Parathyroid adenoma (tissue), 2 donors: ENCODE results near the gene FOXL1.

Source experiments
- H2AFZ ChIP-seq: fragments of 300-600 bp; sonication (generic); one replicate; pipeline ENCODE4 v1.7.0; 2017; ENCODE audit warnings: antibody characterized with exemption, mild to moderate bottlenecking
- H3K27ac ChIP-seq: fragments of 300-600 bp; sonication (generic); one replicate; pipeline ENCODE4 v1.7.0; 2017
- H3K27me3 ChIP-seq: fragments of 300-600 bp; sonication (generic); one replicate; pipeline ENCODE4 v1.7.0; 2017; ENCODE audit warnings: low read length; ENCODE audit not compliant: control insufficient read depth, insufficient read depth
- H3K36me3 ChIP-seq: fragments of 300-600 bp; sonication (generic); one replicate; pipeline ENCODE4 v1.7.0; 2017; ENCODE audit warnings: low read length; ENCODE audit not compliant: control insufficient read depth, insufficient read depth
- H3K4me1 ChIP-seq: fragments of 300-600 bp; sonication (generic); one replicate; pipeline ENCODE4 v1.7.0; 2017; ENCODE audit warnings: control low read depth
- H3K4me2 ChIP-seq: fragments of 300-600 bp; sonication (generic); one replicate; pipeline ENCODE4 v1.7.0; 2017; ENCODE audit warnings: low read length
- H3K4me3 ChIP-seq: fragments of 300-600 bp; sonication (generic); one replicate; pipeline ENCODE4 v1.7.0; 2017; ENCODE audit warnings: low read depth, low read length
- H3K79me2 ChIP-seq: fragments of 300-600 bp; sonication (generic); one replicate; pipeline ENCODE4 v1.7.0; 2017; ENCODE audit warnings: control low read depth
- H3K9ac ChIP-seq: fragments of 300-600 bp; sonication (generic); one replicate; pipeline ENCODE4 v1.7.0; 2017; ENCODE audit warnings: mild to moderate bottlenecking
- H3K9me3 ChIP-seq: fragments of 300-600 bp; sonication (generic); one replicate; pipeline ENCODE4 v1.7.0; 2017; ENCODE audit warnings: low read length; ENCODE audit not compliant: control insufficient read depth
- CTCF ChIP-seq: fragments of 300-600 bp; sonication (generic); IDR thresholded peaks from one replicate; pipeline ENCODE4 v1.7.0; 2017; ENCODE audit warnings: antibody characterized with exemption, mild to moderate bottlenecking
- donor health status: primary hyperparathyroidism.

The FOXL1 gene

GRCh38 chr16:86565181-86565631 lies 13.1 kb upstream of the FOXL1 start:
- H3K27ac ChIP-seq: no peak overlapping the region
- no peaks in the 10 kb centered on the region for H3K36me3 ChIP-seq
- TF ChIP-seq CTCF: no peak
- H3K4me2 ChIP-seq: no peak overlapping the region
- H3K79me2 ChIP-seq: no peaks in the 10 kb centered on the region
- no peak overlapping the region for H2AFZ ChIP-seq
- no peaks in the 10 kb centered on the region for H3K9me3 ChIP-seq
- peaks cover 13% of the 10 kb centered on the region for H3K27me3 ChIP-seq
- no peak overlapping the region for H3K4me3 ChIP-seq
- H3K9ac ChIP-seq: no peak overlapping the region
- H3K4me1 ChIP-seq: peaks cover 5% of the 10 kb centered on the region

GRCh38 chr16:86565644-86566511 lies 12.5 kb upstream of the FOXL1 start:
- Histone ChIP-seq H3K4me3 (no peak overlapping the region), H3K27me3 (peaks cover 13% of the 10 kb centered on the region), H3K27ac (no peak overlapping the region)

GRCh38 chr16:86566601-86566965 lies 11.8 kb upstream of the FOXL1 start, which contains the start of gene FOXC2:
TSS of gene FOXC2 (plus strand) at chr16:86566829. CDS start at chr16:86567336, 507 bp downstream.
- Histone ChIP-seq H3K27me3 (peaks cover 13% of the 10 kb centered on the region), H3K4me3 (no peak within 1 kb of the TSS), H3K4me1 (peaks cover 5% of the 10 kb centered on the region), H3K4me2 (no peak within 1 kb of the TSS), H2AFZ (no peak within 1 kb of the TSS), H3K9ac (no peak within 1 kb of the TSS), H3K27ac (no peak within 1 kb of the TSS), H3K36me3 (no peaks in the 10 kb centered on the region), H3K79me2 (no peaks in the 10 kb centered on the region), H3K9me3 (no peaks in the 10 kb centered on the region)
- no peak for TF ChIP-seq CTCF

More at GRCh38 chr16:86565644-86566511, 12.5 kb upstream of the FOXL1 start:
- H3K79me2 ChIP-seq: no peaks in the 10 kb centered on the region
- H3K4me1 ChIP-seq: peaks cover 5% of the 10 kb centered on the region
- H3K9ac ChIP-seq: no peak overlapping the region
- no peaks in the 10 kb centered on the region for H3K36me3 ChIP-seq
- no peak for TF ChIP-seq CTCF
- H3K9me3 ChIP-seq: no peaks in the 10 kb centered on the region
- no peak overlapping the region for H2AFZ ChIP-seq
- H3K4me2 ChIP-seq: no peak overlapping the region

GRCh38 chr16:86566966-86567700 lies 11.2 kb upstream of the FOXL1 start:
- no peaks in the 10 kb centered on the region for H3K9me3 ChIP-seq
- no peak overlapping the region for H3K4me2 ChIP-seq
- no peak overlapping the region for H3K27ac ChIP-seq
- peaks cover 15% of the 10 kb centered on the region for H3K27me3 ChIP-seq
- no peak for TF ChIP-seq CTCF
- H3K79me2 ChIP-seq: no peaks in the 10 kb centered on the region
- no peak overlapping the region for H3K9ac ChIP-seq
- no peak overlapping the region for H2AFZ ChIP-seq
- H3K36me3 ChIP-seq: no peaks in the 10 kb centered on the region
- peaks cover 5% of the 10 kb centered on the region for H3K4me1 ChIP-seq
- H3K4me3 ChIP-seq: no peak overlapping the region
